ENCODE results near the gene PLEKHG2.

The PLEKHG2 gene

DNA sequence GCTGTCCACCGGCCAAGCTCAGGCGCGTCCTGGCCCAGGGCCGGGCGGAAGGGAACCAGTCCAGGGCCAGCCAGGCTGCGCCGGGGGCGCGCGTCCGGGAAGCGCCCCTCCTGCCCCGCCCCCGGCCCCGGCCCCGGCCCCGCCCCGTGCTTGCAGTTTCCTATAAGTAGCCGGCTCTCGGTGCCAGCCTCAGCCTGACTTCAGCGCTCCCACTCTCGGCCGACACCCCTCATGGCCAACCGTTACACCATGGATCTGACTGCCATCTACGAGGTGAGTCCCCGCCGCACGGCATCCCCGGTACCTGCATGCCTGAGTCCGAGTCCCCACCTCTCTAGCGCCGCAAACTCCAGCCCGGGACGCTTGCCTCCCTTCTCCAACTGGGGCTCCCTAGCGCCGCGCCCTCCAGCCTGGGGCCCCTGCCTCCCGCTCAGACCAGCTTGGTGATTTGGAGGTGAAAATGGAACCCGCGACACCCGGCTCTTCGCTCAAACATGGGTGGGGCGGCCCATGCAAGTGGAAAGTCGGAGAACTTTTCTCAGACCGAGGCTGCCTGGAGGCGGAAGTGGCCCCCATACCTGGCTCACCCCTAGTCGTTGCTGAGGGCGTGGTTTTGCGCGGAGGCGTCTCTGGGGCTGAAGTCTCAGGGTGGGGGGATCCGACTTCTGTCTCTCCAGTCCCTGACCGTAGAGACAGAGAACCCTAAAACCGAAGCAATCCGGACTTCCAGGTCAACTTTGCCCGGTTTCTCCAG, 5.6 kb upstream of the PLEKHG2 start, which contains the start of gene ZFP36:
Gene ZFP36, plus strand, starts transcription at position 192 of the 754 bp plus-strand sequence. Its CDS starts 58 bp downstream, at position 250.
- FAIRE-seq = no peak

DNA sequence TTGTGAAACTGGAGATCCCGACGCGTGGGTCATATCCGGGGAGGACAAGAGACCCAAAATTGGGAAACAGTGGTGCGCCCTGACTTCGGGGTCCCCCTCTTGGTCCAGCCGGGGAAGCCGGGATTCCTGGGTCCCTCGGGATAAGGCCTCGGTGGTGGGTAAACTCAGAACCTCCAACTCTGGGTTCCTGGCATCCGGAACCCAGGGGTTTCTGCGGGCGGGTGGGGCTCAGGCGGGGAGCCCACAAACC, 5.1 kb upstream of the PLEKHG2 start:
- FAIRE-seq = no peak

DNA sequence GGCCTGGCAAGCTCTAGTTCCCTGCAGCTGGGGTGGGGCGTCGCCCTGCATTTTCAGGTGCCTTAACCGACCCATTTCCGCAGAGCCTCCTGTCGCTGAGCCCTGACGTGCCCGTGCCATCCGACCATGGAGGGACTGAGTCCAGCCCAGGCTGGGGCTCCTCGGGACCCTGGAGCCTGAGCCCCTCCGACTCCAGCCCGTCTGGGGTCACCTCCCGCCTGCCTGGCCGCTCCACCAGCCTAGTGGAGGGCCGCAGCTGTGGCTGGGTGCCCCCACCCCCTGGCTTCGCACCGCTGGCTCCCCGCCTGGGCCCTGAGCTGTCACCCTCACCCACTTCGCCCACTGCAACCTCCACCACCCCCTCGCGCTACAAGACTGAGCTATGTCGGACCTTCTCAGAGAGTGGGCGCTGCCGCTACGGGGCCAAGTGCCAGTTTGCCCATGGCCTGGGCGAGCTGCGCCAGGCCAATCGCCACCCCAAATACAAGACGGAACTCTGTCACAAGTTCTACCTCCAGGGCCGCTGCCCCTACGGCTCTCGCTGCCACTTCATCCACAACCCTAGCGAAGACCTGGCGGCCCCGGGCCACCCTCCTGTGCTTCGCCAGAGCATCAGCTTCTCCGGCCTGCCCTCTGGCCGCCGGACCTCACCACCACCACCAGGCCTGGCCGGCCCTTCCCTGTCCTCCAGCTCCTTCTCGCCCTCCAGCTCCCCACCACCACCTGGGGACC, 4.6 kb upstream of the PLEKHG2 start:
- FAIRE-seq = no peak

DNA sequence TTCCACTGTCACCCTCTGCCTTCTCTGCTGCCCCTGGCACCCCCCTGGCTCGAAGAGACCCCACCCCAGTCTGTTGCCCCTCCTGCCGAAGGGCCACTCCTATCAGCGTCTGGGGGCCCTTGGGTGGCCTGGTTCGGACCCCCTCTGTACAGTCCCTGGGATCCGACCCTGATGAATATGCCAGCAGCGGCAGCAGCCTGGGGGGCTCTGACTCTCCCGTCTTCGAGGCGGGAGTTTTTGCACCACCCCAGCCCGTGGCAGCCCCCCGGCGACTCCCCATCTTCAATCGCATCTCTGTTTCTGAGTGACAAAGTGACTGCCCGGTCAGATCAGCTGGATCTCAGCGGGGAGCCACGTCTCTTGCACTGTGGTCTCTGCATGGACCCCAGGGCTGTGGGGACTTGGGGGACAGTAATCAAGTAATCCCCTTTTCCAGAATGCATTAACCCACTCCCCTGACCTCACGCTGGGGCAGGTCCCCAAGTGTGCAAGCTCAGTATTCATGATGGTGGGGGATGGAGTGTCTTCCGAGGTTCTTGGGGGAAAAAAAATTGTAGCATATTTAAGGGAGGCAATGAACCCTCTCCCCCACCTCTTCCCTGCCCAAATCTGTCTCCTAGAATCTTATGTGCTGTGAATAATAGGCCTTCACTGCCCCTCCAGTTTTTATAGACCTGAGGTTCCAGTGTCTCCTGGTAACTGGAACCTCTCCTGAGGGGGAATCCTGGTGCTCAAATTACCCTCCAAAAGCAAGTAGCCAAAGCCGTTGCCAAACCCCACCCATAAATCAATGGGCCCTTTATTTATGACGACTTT, 3.9 kb upstream of the PLEKHG2 start:
- FAIRE-seq = no peak

DNA sequence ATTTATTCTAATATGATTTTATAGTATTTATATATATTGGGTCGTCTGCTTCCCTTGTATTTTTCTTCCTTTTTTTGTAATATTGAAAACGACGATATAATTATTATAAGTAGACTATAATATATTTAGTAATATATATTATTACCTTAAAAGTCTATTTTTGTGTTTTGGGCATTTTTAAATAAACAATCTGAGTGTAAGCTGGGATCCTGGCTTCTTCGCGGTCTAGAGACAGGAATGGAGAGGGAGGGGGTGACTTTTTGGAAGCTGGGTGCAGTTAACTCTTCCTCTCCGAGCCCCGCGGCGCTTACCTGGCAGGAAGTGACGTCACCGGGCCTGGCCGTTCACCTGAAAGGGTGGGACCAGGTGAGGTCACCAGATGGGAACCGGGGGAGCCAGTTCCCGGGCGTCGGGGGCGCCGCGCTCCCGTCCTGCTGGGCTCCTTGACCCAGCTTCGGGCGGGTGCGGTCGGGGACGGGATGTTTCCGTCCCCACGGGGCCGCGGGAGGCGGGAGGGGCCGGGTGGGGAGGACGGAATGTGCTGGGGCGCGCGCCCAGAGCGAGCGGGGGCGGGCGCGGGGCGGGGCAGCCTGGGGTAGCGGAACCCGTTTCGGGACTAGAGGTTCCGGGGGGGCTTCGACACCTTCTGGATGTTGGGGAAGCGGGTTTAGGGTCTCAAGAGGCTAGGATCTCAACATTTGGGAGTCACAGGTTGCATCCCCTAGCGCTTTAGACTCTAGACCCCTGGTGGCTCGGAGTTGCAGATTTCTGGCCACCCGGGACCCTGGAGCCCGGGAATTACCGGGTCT, 3.1 kb upstream of the PLEKHG2 start:
- FAIRE-seq = peak; percentile 69

DNA sequence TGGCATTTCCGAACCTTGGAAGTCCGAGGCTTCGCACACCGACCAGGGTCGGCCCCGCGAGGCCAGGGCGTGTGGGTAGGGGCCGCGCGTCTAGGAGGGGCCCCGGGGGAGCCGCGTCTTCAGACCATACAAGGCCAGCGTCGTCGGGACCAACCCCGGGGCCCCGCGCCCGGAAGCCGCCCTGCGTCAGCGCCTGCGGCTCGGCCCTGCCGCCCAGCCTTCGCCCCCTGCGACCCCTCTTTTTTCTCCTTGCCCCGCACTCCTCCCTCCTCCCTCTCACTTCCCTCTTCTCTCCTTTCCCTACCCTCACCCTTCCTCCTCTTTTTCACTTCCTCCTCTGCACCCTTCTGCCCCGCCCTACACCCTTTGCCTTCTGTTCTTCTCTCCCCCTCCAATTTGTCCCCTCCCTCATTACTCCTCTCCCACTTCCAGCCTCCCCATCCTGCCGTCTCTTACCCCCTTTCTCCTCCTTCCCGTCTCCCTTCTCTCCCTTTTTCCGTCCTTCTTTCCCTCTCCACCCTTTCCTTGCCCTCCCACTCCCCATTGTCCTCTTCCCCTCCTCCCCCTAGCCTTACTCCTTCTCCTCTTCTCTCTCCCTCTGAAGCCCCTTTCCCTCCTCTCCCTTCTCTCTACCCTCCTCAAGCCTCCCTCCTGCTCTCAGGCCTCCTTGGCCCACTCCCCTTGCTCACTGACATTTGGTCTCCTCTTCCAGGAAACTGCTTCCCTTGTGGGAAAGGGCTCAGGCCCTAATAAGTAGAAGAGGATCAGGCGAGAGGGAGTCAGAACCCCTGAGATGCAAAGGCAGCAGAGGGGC, 2.2 kb upstream of the PLEKHG2 start:
- FAIRE-seq = no peak

DNA sequence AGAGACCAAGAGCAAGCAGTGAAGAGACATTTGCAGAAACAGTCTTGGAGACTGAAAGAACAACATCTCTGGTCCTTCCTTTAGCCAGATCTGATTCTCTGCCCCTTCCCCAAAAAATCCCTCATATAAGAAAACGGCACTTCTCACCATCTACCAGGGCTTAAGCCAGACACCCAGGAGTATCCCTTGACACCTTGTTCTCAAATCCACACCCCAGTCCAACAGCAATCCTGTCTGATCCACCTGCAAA, 1.7 kb upstream of the PLEKHG2 start:
- no peak for FAIRE-seq

DNA sequence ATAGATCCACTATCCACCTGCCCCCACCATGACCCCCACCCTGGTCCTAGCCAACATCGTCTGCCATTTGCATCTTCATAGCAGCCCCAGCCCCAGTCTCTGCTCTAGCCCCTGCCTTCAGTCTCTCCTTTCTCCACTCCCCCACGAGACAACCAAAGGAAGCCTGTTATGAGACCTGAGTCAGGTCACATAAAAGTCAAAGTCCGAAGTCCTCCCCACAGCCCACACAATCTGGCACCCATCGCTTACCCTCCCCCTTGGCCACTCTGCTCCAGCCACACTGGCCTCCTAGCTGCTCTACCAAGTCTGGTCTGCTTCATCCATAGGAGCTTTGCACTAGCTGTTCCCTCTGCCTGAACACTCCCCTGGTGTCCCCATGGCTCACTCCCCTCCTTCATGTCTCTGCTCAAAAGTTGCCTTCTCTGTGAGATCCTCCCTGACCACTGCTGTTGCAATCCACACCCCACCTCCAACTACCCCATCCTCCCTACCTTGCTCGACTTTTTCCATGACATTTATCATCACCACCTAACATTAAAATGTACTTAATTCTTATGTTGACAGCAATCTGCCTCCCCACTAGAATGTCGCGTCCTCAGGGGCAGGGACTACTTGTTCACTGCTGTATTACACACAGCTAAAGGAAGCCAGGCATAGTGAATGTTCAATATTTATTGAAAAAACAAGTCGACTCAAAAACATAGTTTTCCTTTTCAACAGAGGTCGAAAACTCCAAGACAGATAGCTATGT, 1.2 kb upstream of the PLEKHG2 start:
- no peak for FAIRE-seq

DNA sequence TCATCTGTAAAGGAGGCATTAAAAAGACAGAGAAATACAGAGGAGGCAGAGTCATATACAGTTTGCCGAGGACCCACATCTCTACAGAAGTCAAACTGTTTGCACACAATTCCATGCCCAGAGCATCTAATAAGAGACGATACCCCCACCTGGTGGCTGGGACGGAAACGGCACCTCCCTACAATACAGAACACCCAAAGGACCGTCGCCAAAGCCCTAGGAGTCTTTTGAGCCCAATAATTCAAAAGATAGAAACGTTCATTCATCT, 703 bp upstream of the PLEKHG2 start:
- FAIRE-seq = no peak

DNA sequence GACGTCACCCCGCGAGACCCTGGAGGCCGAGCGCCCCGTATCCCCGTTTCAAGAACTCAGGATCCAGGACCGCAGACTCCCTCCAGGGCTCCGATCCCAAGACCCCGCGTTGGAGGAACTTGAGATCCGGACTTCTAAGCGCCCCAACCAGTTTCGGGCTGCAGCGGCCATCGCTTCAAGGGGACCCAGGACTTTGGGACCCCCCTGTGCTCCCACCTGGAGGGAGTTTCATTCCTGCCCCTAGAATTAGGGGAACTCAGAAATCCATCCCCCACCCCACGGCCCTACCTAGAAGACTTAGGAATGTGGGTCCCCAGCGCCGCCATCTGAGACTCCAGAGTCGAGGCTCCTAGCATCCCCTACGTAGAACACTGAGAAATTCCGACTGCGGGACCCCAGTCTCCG, 400 bp downstream of the PLEKHG2 start:
- FAIRE-seq = no peak

DNA sequence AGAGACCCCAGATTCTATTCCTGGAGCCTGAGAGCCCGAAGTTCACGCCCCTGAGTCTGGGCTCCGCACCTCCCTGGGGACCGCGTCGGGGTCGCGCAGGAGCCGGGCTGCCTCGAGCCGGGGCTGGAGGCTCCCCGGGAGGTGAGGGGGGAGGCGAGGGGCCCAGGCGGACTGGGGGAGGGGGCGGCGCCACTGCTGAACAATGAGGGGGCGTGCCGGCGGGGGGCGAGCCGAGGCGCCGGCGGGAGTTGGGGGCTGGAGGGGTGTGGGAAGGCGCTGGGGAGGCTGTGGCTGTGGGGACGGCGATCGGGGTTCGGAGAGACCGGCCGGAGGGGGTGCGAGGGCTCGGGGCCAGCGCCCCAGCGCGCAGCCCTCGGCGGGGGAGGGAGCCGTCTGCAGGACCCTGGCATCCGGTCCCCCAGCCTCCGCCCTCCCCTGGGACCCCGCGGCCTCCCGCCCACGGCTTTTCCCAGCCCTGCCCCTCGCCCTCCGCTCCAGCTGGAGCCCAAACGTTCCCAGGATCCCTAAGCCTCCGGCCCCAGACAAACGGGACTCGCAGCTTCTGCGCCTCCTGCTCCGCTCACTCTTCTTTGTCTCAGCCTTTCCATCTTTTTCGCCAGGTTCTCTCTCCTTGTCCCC, 922 bp downstream of the PLEKHG2 start:
- FAIRE-seq = no peak

DNA sequence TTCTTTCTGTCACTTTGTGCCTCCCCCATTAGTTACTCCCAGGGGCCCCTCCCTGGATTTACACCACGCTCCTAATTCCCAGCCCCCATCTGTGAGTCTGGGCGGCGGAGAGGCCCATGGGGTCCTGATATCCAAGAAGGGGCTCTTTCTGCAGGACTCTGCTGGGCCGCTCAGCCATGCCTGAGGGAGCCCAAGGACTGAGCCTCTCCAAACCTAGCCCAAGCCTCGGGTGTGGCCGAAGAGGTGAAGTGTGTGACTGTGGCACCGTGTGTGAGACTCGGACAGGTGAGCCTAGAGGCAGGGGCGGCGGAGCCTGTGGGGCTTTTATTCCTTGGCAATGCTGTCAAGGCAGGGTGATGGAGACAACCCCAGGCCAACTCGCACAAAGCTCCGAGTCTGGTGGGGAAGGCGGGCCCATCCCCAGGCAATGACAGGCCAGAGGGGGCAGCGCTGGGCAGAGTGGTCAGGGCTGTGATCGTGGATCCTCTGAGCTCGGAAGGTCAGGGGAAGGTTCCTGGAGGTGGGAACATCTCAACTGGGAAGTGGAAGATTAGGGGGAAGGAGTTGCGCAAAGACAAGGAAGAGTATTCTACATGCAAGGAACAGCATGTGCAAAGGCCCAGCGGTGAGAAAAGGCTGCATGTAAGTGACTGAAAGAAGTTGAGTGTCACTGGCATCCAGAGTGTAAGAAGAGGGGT, 1.6 kb downstream of the PLEKHG2 start:
- no peak for FAIRE-seq

DNA sequence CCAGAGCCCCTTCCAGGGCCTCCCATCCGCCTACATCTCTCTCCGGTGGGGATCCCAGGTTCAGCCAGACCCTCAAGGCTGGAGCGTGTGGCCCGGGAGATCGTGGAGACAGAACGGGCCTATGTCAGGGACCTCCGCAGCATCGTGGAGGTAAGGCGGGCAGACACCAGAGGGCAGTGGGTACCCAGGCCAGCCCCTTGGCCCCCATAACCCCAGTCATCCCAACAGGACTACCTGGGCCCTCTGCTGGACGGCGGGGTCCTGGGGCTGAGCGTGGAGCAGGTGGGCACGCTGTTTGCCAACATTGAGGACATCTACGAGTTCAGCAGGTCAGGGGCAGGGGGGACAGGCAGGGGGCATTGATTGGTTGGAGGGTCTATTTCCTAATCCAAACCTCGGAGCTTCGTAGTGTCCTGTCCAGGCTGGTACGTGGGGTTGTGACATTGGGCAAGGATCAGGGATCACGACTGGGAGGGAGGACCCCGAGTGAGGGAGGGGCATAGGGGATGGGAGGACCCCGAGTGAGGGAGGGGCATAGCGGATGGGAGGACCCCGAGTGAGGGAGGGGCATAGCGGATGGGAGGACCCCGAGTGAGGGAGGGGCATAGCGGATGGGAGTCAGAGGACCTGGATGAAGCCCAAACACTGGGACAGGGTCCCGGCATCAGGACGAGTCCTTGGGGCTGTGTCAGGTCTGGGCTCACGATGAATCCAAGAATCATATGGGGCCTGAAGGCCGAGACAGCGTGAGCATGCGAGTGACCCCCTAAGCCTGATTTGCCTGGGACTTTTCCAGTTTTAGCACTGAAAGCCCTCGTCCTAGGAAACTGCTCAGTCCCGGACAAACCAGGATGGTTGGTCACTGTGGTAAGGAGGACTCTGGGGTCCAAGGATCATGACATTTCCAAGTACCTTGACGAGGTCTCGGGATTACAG, 2.9 kb downstream of the PLEKHG2 start:
- no peak for FAIRE-seq

DNA sequence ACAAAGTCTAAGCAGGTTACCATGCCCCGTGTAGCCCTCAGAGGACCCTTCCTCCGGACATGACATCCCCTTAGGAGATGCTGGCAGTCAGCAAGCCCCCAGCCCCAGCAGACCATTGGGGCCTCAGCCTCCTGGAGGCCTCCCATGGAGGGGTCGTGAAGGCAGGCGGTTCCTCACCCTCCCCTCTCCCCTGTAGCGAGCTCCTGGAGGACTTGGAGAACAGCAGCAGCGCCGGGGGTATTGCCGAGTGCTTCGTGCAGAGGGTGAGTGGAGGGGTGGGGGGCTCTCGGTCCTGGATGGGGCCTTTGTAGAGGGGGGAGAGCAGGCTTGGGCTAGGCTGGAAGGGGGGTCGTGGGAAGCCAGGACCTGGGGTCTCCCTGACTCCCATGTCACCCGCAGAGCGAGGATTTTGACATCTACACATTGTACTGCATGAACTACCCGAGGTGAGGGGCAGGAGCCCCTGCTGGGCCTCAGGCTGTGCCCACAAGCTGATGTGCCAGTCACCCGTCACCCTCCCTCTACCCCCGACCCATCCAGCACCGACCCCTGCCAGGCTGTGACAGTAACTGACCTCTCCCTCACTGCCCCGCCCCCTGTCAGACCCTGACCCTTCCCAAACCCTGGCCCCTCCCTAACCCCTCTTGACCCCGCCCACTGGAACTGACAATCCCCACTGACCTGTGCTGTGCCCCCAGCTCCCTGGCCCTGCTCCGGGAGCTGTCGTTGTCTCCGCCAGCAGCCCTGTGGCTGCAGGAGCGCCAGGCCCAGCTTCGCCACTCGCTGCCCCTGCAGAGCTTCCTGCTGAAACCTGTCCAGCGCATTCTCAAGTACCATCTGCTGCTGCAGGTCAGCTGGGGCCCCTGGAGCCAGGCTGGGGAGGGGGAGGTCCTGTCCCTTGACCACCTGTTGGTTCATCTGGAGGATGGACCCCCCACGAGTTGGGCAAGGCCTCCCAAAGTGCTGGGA, 4.0 kb downstream of the PLEKHG2 start:
- FAIRE-seq = no peak

DNA sequence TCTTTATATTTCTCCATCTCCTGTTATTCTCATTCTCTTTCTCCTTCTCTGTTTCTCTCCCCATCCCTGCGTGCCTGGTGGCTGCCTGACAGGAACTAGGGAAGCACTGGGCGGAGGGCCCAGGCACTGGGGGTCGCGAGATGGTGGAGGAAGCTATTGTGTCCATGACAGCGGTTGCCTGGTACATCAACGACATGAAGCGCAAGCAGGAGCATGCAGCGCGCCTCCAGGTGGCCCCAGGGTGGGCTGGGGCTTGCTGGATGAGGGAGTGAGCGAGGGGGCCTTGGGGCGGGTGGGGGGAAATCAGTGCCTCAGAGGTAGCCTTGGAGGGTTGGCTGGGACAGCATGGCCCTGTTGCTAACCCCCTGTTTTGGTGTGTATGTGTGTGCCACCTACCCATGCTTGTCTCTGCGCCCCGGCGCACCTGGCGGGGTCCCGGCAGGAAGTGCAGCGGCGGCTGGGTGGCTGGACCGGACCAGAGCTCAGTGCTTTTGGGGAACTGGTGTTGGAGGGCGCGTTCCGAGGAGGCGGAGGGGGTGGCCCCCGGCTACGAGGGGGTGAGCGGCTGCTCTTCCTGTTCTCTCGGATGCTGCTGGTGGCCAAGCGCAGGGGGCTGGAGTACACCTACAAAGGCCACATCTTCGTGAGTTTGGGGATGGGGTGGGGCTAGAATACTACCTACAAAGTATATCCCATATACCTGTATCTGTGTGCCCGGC, 5.2 kb downstream of the PLEKHG2 start:
- no peak for FAIRE-seq

DNA sequence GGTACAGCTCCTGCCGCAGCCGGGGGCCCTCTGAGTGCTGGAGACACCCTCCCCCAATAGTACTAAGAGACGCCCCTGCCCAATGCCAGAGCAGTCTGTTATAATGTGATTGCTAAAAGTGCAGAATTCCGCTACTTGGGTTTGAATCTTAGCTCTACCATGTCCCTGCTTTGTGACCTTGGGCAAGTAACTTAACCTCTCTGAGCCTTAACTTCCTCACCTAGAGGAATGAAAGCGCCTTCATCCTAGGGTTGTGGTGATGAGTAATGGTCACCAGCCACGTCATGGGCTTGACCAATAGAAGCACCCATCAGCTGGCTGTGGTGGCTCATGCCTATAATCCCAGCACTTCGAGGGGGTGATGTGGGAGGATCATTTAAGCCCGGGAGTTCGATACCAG, 6.5 kb downstream of the PLEKHG2 start:
- FAIRE-seq = no peak

DNA sequence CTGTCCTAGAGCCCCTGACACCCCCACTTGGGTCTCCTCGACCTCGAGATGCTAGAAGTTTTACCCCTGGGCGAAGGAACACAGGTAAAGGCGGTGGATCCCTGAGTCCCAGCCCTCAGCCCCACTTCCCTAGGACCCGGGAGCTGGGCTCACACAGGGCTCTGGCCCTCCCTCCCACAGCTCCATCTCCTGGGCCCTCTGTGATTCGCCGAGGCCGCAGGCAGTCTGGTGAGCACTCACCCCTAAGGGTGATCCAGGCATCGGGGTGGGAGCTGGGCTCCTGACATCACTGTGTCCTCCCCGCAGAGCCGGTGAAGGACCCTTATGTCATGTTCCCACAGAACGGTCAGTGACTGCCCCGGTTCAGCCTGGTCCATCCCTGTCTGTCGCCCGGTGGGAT, 8.3 kb downstream of the PLEKHG2 start:
- FAIRE-seq = no peak

DNA sequence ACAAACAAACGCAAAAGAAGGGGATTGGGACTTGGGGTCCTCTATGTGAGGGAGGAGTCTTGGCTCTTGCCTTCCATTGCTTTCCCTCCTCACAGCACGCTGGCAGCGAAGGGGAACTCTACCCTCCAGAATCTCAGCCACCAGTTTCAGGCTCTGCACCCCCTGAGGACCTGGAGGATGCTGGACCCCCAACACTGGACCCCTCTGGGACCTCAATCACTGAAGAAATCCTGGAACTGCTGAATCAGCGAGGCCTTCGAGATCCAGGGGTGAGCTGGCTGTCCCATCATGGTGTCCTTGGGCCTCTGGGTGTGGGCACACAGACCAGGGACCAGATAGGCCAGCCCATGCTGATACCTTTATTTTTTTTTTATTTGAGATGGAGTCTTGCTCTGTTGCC, 9.6 kb downstream of the PLEKHG2 start:
- no peak for FAIRE-seq
